GM12878 (cell line): ENCODE data around the gene KEL. TPM values are rescaled to one million over a fixed set of nuclear protein-coding genes. Genes with fewer than 3 reads are reported as not detected.

ENCODE experiments used
- ATAC-seq: fragments of 200-7000 bp; cut with Tn5 transposase; 3 replicates; pipeline ENCODE4 v1.9.1; 2020; ENCODE audit warnings: mild to moderate bottlenecking, moderate library complexity
- BruUV-seq: library from RNA; stranded (reverse); fragments of 400-500 nt; replicated peaks from 2 replicates; lab custom pipeline; 2021; lab: Mats Ljungman, UMichigan
- CTCF ChIA-PET: fragments of 300-600 bp; sonication (Branson Sonifier 250); formaldehyde crosslinking; extraction: SDS; loops from one replicate; lab custom pipeline; 2021; ENCODE audit warnings: inconsistent platforms; lab: Yijun Ruan, JAX
- POLR2A ChIA-PET: fragments of 350-600 bp; formaldehyde crosslinking; extraction: SDS; loops from one replicate; lab custom pipeline; 2021; ENCODE audit warnings: inconsistent platforms; lab: Charles Lee
- RAD21 ChIA-PET: fragments of 300-600 bp; sonication (Branson Sonifier 250); formaldehyde crosslinking; loops from one replicate; lab custom pipeline; 2023; ENCODE audit warnings: antibody characterized with exemption; ENCODE audit not compliant: unreplicated experiment; lab: Charles Lee
- SMC1A ChIA-PET: fragments of 300-600 bp; sonication (Branson Sonifier 250); formaldehyde crosslinking; loops from one replicate; lab custom pipeline; 2023; ENCODE audit not compliant: unreplicated experiment, uncharacterized antibody; lab: Charles Lee
- DNase-seq: peaks from one replicate; pipeline ENCODE4 v3.0.0-alpha.2; 2011; ENCODE audit warnings: low read depth, low spot score
- FAIRE-seq: peaks from 3 replicates; lab custom pipeline; 2011; peaks lifted over from hg19 to GRCh38; lab: Jason Lieb, UNC
- H2AFZ ChIP-seq: 2 replicates; pipeline ENCODE4 v1.6.0; 2011; ENCODE audit warnings: low read depth, low read length, control low read depth; ENCODE audit not compliant: control insufficient read depth
- H3K27ac ChIP-seq: 2 replicates; pipeline ENCODE4 v1.5.1; 2011; ENCODE audit warnings: control low read depth; ENCODE audit not compliant: control insufficient read depth, insufficient read depth
- H3K27me3 ChIP-seq, 2 experiments: replicated peaks in 1 of 2; 2 replicates each; pipeline versions ENCODE4 v1.6.0 to v1.6.1; 2011; ENCODE audit warnings: low read length in 1 of 2; ENCODE audit not compliant: control insufficient read depth in 2 of 2, insufficient read depth in 2 of 2
- H3K36me3 ChIP-seq, 2 experiments: 2 replicates each; pipeline ENCODE4 v1.5.1; 2011; ENCODE audit warnings: low read length in 1 of 2; ENCODE audit not compliant: control insufficient read depth in 2 of 2, insufficient read depth in 2 of 2
- H3K4me1 ChIP-seq: 2 replicates; pipeline ENCODE4 v1.6.1; 2011; ENCODE audit warnings: mild to moderate bottlenecking, low read length, moderate library complexity, mixed read lengths; ENCODE audit not compliant: control insufficient read depth, insufficient read depth
- H3K4me2 ChIP-seq: 2 replicates; pipeline ENCODE4 v1.6.0; 2011; ENCODE audit warnings: control low read depth; ENCODE audit not compliant: control insufficient read depth, insufficient read depth
- H3K4me3 ChIP-seq: fragments of 200-600 bp; sonication (generic); 2 replicates; pipeline ENCODE4 v1.5.1; 2016
- H3K79me2 ChIP-seq: 2 replicates; pipeline ENCODE4 v1.6.0; 2011; ENCODE audit warnings: low read length; ENCODE audit not compliant: control insufficient read depth, insufficient read depth
- H3K9ac ChIP-seq: 2 replicates; pipeline ENCODE4 v1.8.0; 2011; ENCODE audit warnings: low read length, control low read depth, mixed read lengths; ENCODE audit not compliant: control insufficient read depth, insufficient read depth
- H3K9me3 ChIP-seq: replicated peaks from 3 replicates; pipeline ENCODE4 v1.5.1; 2011; ENCODE audit warnings: mild to moderate bottlenecking, low read length; ENCODE audit not compliant: control insufficient read depth, insufficient read depth
- H4K20me1 ChIP-seq: 2 replicates; pipeline ENCODE4 v1.6.0; 2011; ENCODE audit not compliant: control insufficient read depth, insufficient read depth
- ASH2L ChIP-seq: fragments of 300-600, 200-600 bp; sonication (generic); IDR thresholded peaks from 2 replicates; pipeline ENCODE4 v1.6.1; 2017; ENCODE audit warnings: low read depth, mild to moderate bottlenecking, borderline replicate concordance
- CEBPB ChIP-seq, 2 experiments: fragments of 150-350 bp in 1 of 2; IDR thresholded peaks; 2 replicates each; pipeline ENCODE4 v1.6.1; 2012 to 2014; ENCODE audit warnings: low read depth in 2 of 2, low read length in 2 of 2, borderline replicate concordance in 1 of 2, inconsistent platforms in 1 of 2
- HDAC6 ChIP-seq: fragments of 200-600 bp; sonication (generic); IDR thresholded peaks from one replicate; pipeline ENCODE4 v1.8.0; 2017; ENCODE audit warnings: antibody characterized with exemption; ENCODE audit not compliant: unreplicated experiment
- NR2C1 ChIP-seq: fragments of 450-650 bp; IDR thresholded peaks from 2 replicates; pipeline ENCODE4 v1.6.1; 2017; ENCODE audit warnings: antibody characterized with exemption, mild to moderate bottlenecking, moderate library complexity
- NRF1 ChIP-seq: conservative IDR thresholded peaks from 2 replicates; pipeline ENCODE4 v1.6.1; 2011; ENCODE audit warnings: mild to moderate bottlenecking, low read depth, low read length, improper control_type of control experiment
- POLR2AphosphoS2 ChIP-seq: IDR thresholded peaks from 2 replicates; pipeline ENCODE4 v1.6.1; 2011; ENCODE audit warnings: low read depth, mild to moderate bottlenecking, low read length, improper control_type of control experiment, moderate library complexity
- SREBF1 ChIP-seq: IDR thresholded peaks from 2 replicates; pipeline ENCODE4 v1.6.1; 2012; ENCODE audit warnings: mild to moderate bottlenecking, low read length
- TARDBP ChIP-seq: IDR thresholded peaks from 2 replicates; pipeline ENCODE4 v1.6.1; 2016; ENCODE audit warnings: borderline replicate concordance
- ZNF384 ChIP-seq: IDR thresholded peaks from 2 replicates; pipeline ENCODE4 v1.6.1; 2012; ENCODE audit warnings: low read depth, mild to moderate bottlenecking, low read length, improper control_type of control experiment, borderline replicate concordance
- ZSCAN29 ChIP-seq: fragments of 450-650 bp; IDR thresholded peaks from 2 replicates; pipeline ENCODE4 v1.6.1; 2017; ENCODE audit warnings: mild to moderate bottlenecking, moderate library complexity
- WGBS: methylation state at CpG from one replicate; pipeline ENCODE4 v1.1.6; 2016; ENCODE audit warnings: low lambda C conversion rate; ENCODE audit not compliant: insufficient replicate concordance, insufficient coverage; ENCODE audit errors: missing lambda C conversion rate; 5-methylcytosine and 5-hydroxymethylcytosine counted together
- in situ Hi-C: fragments of 300-500 bp; cut with MboI; formaldehyde crosslinking; loops from 9 replicates; pipeline ENCODE4 v1.14.3; 2018; ENCODE audit warnings: mixed read lengths
- intact Hi-C: fragments of 100-400 bp; cut with micrococcal nuclease; formaldehyde crosslinking; loops from one replicate; pipeline ENCODE4 v1.14.2; 2022; ENCODE audit not compliant: unreplicated experiment
- polyA plus RNA-seq, 11 experiments: library from polyadenylated mRNA; depleted of rRNA in 4 of 11; unstranded in 6 of 11; stranded (reverse) in 5 of 11; fragments of >200 nt; fragmentation: Nextera tagmentation in 4 of 11; fragmentation: Illumina TruSeq in 1 of 11; extraction: Ambion mirVana in 4 of 11; extraction: Trizol in 1 of 11; gene quantifications; 1 replicate in 1 of 11; 2 replicates in 10 of 11; pipeline versions ENCODE4 v1.2.1 to v1.2.3, GENCODE V29; 2011 to 2016; ENCODE audit warnings: inconsistent platforms in 2 of 11, missing spikeins in 2 of 11, low read depth in 1 of 11
- total RNA-seq, 4 experiments: library from RNA; depleted of rRNA in 3 of 4; stranded (reverse); fragments of >200 nt in 3 of 4; fragmentation: Illumina TruSeq in 1 of 4; extraction: Trizol in 1 of 4; gene quantifications; 2 replicates each; pipeline versions ENCODE4 v1.2.1 to v1.2.3, GENCODE V29; 2013 to 2021
- TF ChIP-seq, protein P1 (sequence below): fragments of 150-350 bp; IDR thresholded peaks from 2 replicates; pipeline ENCODE4 v1.6.1; 2014; ENCODE audit warnings: mild to moderate bottlenecking, low read depth, low read length

The KEL gene
- total and polyA plus RNA-seq, 10 of the 15 experiments (the other 5 are each of a cell fraction or from before 2014, with no cell fraction given): 0.10 to 0.73 (median 0.23) TPM; not detected in 2

GRCh38 chr7:142916508-142916907 is 45.7 kb downstream of the KEL start:
- SMC1A ChIA-PET: no interaction called here
- no peak for FAIRE-seq
- BruUV-seq: no TSS peak

DNA sequence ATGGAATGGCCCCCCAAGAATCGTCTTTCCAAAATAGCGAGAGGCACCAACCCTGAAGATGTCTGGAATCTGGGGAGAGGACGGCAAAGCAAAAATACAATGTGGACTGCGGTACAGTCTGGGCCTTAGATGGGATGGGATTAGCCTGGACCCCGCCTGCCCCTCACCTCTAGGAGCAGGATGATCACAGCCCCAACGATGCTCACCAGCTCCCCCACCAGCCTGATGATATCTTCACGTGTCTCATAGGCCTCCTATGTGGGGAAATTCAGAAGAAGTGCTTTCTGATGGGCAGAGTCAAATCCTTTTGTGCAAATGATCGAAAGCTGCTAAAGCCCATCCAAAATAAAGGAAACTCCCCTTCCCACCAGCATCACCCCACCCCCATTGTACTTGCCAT is 46.8 kb downstream of the KEL start:
- Histone ChIP-seq H4K20me1 (no peaks in the 10 kb centered on the region), H3K9me3 (no peaks in the 10 kb centered on the region), H3K27ac (no peak overlapping the region), H3K9ac (no peak overlapping the region), H3K4me2 (no peak overlapping the region), H3K79me2 (no peaks in the 10 kb centered on the region), H2AFZ (no peak overlapping the region), H3K4me1 (no peaks in the 10 kb centered on the region), H3K27me3 (peaks cover 0 to 5% of the 10 kb centered on the region in 2 experiments; a peak in 3 of 4 replicates), H3K36me3 (no peaks in the 10 kb centered on the region), H3K4me3 (no peak overlapping the region)
- intact Hi-C loops (no loop called here), in situ Hi-C loops (no loop called here)
- DNase-seq (no peak), FAIRE-seq (no peak), ATAC-seq (no peak)
- CTCF ChIA-PET: interaction anchor here (1.0 to 1.7 kb wide), 3 partner anchors 9 to 88 kb away, joined by 3 to 5 read pairs (median 3); no protein-coding TSS in a partner anchor
- WGBS: 48% methylated on average over 8 of the region's 8 CpGs
- no TSS peak for BruUV-seq
- SMC1A ChIA-PET: no interaction called here
- no peak for TF ChIP-seq NR2C1
- no peak for TF ChIP-seq POLR2AphosphoS2
- no peak for TF ChIP-seq CEBPB (IDR thresholded peaks at IDR 0.05; ENCODE audit: borderline replicate concordance in 1 of 2, low read depth in 2 of 2, low read length in 2 of 2)
- TF ChIP-seq NRF1: no peak
- RAD21 ChIA-PET: no interaction called here
- POLR2A ChIA-PET: no interaction called here

More at GRCh38 chr7:142916508-142916907, 45.7 kb downstream of the KEL start:
- Histone ChIP-seq H3K4me2 (no peak overlapping the region), H2AFZ (no peak overlapping the region), H3K36me3 (no peaks in the 10 kb centered on the region), H3K4me3 (no peak overlapping the region), H3K9me3 (no peaks in the 10 kb centered on the region), H3K27me3 (peaks cover 0 to 3% of the 10 kb centered on the region in 2 experiments; a peak in 2 of 4 replicates), H3K79me2 (no peaks in the 10 kb centered on the region), H3K27ac (no peak overlapping the region), H3K9ac (no peak overlapping the region), H3K4me1 (no peaks in the 10 kb centered on the region), H4K20me1 (no peaks in the 10 kb centered on the region)
- CTCF ChIA-PET: interaction anchor here (0.6 to 1.0 kb wide), 2 partner anchors 20 to 87 kb away, joined by 3 read pairs; no protein-coding TSS in a partner anchor
- ATAC-seq (no peak), DNase-seq (no peak)
- RAD21 ChIA-PET: no interaction called here
- TF ChIP-seq ZNF384 (no peak), TARDBP (no peak), ASH2L (no peak), SREBF1 (no peak), ZSCAN29 (no peak), HDAC6 (no peak)
- TF ChIP-seq, protein P1, sequence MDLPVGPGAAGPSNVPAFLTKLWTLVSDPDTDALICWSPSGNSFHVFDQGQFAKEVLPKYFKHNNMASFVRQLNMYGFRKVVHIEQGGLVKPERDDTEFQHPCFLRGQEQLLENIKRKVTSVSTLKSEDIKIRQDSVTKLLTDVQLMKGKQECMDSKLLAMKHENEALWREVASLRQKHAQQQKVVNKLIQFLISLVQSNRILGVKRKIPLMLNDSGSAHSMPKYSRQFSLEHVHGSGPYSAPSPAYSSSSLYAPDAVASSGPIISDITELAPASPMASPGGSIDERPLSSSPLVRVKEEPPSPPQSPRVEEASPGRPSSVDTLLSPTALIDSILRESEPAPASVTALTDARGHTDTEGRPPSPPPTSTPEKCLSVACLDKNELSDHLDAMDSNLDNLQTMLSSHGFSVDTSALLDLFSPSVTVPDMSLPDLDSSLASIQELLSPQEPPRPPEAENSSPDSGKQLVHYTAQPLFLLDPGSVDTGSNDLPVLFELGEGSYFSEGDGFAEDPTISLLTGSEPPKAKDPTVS: no peak
- intact Hi-C loops: no loop called here
- in situ Hi-C loops: no loop called here
- POLR2A ChIA-PET: interaction anchor here (0.7 to 0.8 kb wide), 2 partner anchors 30 to 240 kb away, joined by 3 to 5 read pairs; no protein-coding TSS in a partner anchor
- WGBS: 0% methylated on average over 2 of the region's 2 CpGs
